Stimulated activated CD4-positive, alpha-beta T cell treated with anti-CD3 and anti-CD28 coated beads, Interleukin-12 subunit alpha, Interleukin-12 subunit beta, amount 100 ng/mL, for 48 hours (primary cell): ENCODE data around the gene DDX11.
"Not testable (repeated sequence)": the region's sequence is repeated elsewhere in the genome, so short reads cannot be mapped to it uniquely, and the experiment has no call there.

Source experiments
- DNase-seq, 3 donors: peaks; one replicate each; pipeline ENCODE4 v3.0.0-alpha.2; 2020; ENCODE audit warnings: low read depth in 2 of 3, low spot score in 1 of 3

The DDX11 gene

DNA sequence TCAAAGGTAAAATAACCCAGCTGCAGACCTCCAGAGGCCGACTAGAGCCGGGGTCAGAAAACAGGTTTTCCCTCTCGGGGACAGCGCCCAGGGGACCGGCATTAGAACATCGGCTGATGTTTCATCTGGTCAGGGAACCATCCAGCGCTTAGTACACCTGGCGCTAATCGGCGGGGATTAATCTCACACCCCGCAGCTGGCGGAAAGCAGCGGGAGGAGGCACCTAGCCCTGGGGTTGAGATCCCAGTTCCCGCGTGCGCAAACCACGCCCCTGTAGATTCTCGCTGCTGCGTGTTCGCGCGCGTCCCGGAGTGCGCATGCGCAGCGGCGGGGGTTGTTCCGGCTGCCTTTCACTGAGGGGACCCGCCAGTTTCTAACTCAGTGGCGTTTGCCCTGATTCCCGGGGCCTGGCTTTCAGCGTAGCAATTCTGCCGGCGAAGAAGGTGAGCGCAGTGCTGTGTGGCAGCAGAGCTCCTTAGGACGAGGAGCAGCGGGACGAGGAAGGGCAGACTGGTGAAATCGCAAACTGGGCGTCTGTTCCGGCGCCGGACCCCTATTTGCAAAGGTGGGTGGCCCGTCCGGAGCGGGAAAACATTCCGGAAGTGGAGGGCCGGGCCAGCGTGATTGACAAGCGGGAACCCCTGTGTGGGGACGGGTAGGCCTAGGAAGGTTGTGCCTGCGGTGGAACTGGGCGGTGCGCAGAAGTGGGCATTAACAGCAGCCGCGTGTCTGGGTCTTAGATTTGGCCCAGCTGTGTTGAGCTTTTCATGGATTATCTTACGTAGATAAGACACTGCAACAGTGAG lies at the start of gene DDX11:
Gene DDX11 (plus strand): TSS at position 334 of the 806 bp plus-strand sequence. CDS start 4,534 bp downstream, outside the sequence.
- DNase-seq, result peak; percentile 84 to 91 (median 87)

- no peak for DNase-seq
Measured at GRCh38 chr12:31026202-31026601, 47.5 kb upstream of the DDX11 start.

DNA sequence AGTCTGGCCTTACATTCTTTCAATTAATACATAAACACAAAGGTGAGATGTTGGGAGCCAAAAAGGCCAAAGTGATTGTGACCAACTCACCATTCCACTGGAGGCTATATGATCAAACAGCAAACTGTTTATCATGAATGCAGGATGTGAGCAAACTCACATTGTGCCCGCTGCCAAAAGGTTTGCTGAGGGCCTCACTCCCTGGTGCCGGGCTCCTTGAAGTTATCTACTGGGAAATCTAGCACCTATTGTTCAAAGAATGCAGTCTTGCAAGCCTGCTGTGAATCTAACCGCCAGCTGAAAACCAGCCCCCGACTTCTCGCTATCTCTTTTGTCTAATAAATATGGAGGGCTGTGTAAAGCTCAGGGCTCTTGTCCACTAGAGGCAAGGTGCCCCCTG lies 46.7 kb upstream of the DDX11 start:
- DNase-seq, result not testable (repeated sequence)

DNA sequence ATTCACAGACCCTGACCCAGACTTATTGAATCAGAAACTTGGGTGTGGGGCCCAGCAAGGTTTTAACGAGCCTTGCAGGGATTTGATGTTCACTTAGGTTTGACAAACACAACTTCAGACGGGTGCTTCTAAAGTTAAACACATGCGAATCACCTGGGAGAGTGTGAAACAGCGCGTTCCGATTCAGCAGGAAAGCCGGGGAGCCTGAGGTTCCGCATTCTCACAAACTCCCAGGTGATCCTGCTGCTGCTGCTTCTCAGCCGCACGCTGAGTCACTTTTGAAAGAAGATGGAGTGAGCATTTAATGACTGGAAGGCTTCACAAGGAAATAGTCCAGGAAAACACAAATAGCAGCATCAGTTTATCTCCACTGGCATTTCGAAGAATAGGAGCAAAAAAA lies 44.2 kb upstream of the DDX11 start:
- DNase-seq, result no peak

DNA sequence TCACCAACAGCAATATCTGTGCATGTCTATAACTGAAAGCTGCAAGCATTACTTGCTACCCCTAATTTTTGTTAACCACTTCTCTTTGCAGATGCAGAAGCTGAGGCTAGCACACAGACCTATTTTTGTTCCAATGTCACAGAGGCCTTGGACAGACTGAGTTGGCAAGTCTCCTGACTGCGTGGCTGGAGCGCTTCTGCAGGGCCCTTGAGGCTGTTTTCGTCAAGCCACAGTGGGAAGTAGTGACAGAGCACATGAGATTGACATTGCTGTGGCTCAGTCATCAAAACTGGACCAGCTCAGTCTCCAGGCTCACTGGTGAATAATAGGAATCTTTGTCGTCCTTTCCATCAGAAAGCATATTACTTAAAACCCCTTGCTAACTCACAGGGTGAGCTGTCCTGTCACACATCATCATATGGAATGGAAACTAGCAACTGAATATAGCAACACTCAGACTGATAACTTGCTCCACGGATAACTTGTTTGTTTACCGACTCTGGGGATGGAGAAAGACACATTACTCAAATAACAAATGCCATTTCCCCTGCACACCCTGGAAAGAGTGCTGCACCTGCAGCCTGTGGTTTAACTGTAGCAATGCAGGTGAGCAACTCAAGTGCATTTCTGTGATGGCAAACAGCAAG lies 43.6 kb upstream of the DDX11 start:
- DNase-seq, result no peak

DNA sequence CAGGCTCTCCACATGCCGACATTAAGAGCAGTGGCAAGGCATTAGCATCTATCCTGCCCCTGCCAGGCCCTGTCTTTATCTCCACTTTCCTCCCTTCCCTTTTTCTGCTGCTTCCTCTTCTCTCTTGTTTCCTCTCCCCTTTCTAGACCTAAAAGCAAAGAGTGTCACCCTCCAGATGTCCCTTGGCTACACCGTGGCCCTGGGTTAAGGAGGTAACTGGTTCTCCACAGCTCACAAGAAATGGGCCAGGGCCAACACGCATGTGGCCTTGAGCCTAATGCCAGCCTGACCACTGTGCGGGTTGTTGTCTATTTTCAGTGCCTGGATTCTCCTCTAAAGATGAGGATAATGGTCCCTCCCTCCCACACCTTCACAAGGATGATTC lies 41.7 kb upstream of the DDX11 start:
- no peak for DNase-seq

DNA sequence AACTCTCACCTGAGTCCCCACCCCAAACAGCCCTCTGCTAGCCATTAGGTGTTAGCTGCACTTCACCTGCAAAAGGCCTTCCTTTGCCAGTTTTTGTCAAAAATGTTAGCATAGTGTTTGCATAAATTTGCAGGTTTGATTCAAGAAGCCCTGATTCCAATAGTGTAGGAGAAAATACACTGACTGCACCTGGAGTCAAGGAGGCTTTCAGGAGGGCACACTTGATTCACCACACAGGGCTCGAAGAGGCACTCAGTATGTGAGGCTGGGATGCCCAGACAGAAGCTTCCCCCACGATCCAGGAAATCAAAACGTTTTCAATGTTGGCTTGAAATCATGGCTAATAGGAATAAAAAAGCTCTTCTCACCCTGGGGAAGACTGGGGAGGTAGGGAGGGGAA lies 40.5 kb upstream of the DDX11 start:
- no peak for DNase-seq

- no peak for DNase-seq
Measured at GRCh38 chr12:31033681-31034080, 40.0 kb upstream of the DDX11 start.

DNA sequence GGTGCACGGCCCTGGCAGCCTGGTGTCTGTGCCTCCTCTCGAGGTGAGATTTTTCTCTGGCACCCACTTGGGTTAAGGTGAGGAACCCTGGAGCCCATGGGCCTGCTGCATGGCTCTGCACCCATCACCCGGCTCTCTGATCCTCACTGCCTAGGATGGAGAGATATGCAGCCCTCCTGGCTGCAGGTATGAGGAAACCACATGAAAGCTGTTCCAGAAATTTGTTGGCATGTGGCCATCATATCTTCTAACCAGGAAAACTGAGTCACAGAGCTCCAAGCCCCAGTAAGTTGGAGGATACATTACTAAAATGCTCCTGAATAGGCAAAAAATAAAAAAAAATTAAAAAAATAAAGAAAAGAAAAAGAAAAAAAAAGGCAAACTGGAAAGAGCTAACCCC lies 39.3 kb upstream of the DDX11 start:
- no peak for DNase-seq

- no peak for DNase-seq
Measured at GRCh38 chr12:31035226-31035625, 38.4 kb upstream of the DDX11 start.

GRCh38 chr12:31035967-31036665 lies 37.5 kb upstream of the DDX11 start:
- no peak for DNase-seq

DNA sequence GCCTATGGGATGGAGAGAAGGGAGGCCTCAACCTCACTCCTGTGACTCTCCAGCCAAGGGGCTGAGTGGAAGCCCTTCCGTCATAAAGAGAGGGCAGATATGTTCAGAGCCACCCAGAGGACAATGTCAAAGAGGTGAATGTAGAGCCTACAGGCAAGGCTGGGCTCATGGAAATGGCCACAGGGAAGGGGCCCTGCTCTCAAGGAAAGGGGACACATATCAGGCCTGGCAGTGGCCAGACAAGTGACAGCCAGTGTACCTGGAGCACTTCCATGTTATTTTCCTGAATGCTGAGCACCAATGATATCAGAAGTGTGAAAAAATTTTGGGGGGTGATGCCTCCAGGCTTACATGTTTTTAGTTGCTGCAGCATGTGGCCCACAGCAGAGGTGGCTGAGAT lies 36.6 kb upstream of the DDX11 start:
- no peak for DNase-seq

- no peak for DNase-seq
Measured at GRCh38 chr12:31037931-31038330, 35.7 kb upstream of the DDX11 start.

DNA sequence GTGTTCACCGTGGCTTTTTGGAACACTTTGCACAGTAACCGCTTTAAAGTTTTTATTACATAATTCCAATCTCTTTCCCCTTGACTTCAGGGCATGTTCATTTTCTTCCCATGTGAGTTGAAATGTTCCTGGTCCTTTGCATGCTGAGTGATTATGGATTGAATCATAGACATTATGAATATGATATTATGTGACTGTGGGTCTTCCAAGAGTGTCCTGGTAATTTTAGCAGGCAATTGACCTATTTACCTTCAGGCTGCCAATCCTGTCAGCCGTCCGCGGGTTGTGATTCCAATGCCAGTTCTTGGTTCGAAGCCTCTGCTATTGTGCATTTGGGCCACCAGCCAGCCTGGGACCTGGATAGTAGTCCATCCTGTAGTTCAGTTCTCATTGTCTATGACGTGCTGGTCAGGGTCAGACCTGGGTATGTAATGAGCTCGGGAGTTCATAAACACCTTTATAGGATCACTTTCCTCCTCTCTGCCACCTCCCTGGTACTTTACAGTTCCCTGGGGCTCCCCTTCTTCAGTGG lies 32.6 kb upstream of the DDX11 start:
- DNase-seq, result no peak

DNA sequence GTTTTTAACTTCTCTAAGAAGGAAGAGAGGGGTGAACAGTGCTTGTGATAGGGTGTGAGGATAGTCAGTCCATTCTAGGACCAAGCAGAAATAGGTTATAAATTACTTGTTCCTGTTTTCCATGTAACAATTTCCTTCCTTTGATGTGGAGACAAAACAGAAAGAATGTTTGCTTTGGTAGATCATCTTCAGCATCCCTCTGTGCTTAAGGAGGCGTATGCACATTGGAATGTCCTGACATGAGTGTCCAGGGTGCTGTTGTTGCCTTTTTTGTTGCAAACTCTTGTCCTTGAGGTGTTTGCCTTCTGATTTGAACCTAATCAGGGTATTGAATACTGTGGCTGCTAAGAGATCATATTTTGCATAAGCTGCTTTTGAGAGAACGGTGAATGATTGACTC lies 23.5 kb upstream of the DDX11 start:
- not testable (repeated sequence) for DNase-seq

DNA sequence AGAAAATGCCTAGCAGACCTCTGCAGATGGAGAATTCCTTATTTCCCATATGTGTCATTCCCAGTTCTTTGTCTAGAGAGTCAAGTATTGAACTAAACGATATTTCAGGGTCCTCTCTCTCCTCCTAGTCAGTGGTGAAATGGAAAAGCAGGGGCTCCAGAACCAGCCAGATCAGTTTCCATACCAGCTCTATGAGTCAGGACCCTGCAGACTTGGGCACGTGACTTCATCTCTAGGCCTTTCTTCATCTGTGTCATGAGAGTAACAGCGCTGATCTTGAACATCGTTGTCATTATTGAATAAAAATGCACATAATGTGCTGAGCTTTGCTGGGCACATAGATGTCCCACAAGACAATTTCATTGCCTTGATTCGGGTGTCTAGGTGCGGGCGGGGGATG lies 23.1 kb upstream of the DDX11 start:
- not testable (repeated sequence) for DNase-seq

DNA sequence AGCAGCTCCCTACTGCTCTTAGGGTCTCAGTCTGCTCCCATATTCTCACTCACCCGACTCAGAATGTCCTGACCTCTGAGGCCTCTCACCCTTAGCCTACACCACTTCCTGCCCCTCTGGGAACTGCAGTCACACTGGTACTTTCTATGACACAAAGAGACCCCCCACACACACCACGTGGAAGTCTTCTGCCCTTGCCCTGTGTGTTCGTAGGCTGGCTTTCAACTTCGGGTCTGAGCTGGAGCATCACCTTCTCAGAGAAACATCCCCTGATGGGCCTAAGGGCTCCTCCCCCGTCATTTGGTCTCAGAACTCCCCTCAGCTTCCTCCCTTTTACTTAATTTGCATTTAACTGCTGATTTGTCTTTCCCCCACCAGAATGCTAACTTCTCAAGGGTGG lies 22.0 kb upstream of the DDX11 start:
- not testable (repeated sequence) for DNase-seq

DNA sequence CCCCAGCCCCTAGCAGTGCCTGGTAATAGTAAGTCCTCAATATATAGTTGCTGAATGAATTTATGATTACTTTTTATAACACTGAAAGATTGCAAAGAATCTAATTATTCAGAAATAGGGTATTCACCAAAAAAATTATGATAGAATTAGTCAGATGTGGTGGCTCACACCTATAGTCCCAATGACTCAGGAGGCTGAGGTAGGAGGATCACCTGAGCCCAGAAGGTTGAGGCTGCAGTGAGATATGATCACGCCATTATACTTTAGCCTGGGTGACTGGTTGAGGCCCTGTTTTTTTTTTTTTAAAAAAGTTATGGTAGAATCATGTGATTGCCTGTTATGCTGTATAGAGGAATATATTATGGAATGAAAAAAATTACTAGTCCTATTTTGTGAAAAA lies 21.5 kb upstream of the DDX11 start:
- not testable (repeated sequence) for DNase-seq

- DNase-seq, result not testable (repeated sequence)
Measured at GRCh38 chr12:31052666-31053439, 20.8 kb upstream of the DDX11 start.

DNA sequence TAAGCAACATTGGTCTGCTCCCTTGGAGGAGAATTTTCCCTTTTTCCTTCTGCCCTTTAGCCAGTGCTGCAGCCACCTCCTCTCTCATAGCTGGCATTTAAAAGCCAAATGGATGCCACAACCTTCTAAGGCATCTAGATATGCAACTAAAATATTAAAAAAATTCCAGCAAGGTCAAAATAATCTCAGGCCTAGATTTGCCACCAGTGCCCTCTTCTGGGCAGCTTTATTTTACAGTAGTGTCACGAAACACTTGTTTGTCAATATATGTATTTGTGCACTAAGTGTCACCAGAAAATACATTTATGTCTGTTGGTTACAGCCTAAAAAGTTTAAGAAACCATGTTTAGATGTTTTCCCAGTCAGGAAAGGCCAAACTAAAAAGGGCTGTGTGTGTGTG lies 19.7 kb upstream of the DDX11 start:
- not testable (repeated sequence) for DNase-seq

DNA sequence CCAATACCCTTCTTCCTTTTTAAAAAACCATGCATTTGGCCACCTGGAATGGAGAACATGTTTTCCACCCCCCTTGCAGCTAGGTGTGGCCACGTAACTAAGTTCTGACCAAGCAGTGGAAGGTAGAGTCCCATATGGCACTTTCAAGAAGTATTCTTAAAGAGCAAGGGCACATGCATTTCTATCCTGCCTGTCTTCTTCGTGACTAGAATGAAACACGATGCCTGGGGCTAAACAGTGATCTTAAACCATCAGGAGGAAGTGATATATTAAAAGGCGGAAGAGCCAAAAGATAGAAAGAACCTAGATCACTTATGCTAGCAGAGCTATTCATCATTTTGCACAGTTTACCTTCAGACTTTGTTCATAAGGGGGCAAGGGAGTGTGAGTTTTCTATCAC lies 16.0 kb upstream of the DDX11 start:
- no peak for DNase-seq
